ENCODE data around the gene TAF5.
"Not testable (repeated sequence)": the region's sequence is repeated elsewhere in the genome, so short reads cannot be mapped to it uniquely, and the experiment has no call there.

- TF ChIP-seq CTCF (conservative IDR thresholded peaks at IDR 0.05); EZH2 (IDR thresholded peaks at IDR 0.05; ENCODE audit: low read depth): not testable (repeated sequence)
Observed at GRCh38 chr10:103354567-103354966, 13.2 kb upstream of the TAF5 start.
